Tibial nerve (tissue), 4 donors: ENCODE measurements around the gene SNX8.

Experiments
- CTCF ChIP-seq, 5 experiments: fragments of 200-600 bp in 3 of 5; fragments of 450-650 bp in 2 of 5; sonication (generic) in 3 of 5; IDR thresholded peaks; one replicate each; pipeline ENCODE4 v1.5.1; 2016 to 2019; ENCODE audit warnings: antibody characterized with exemption in 5 of 5, mild to moderate bottlenecking in 3 of 5, moderate library complexity in 2 of 5
- EP300 ChIP-seq, 2 donors: sonication (generic); formaldehyde crosslinking; IDR thresholded peaks; one replicate each; pipeline ENCODE4 v1.6.1; 2017; ENCODE audit warnings: antibody characterized with exemption in 2 of 2, mild to moderate bottlenecking in 1 of 2
- POLR2A ChIP-seq, 2 donors: fragments of 450-650 bp; IDR thresholded peaks; one replicate each; pipeline ENCODE4 v1.6.1; 2017; ENCODE audit warnings: antibody characterized with exemption in 2 of 2, mild to moderate bottlenecking in 2 of 2, moderate library complexity in 2 of 2

DNA sequence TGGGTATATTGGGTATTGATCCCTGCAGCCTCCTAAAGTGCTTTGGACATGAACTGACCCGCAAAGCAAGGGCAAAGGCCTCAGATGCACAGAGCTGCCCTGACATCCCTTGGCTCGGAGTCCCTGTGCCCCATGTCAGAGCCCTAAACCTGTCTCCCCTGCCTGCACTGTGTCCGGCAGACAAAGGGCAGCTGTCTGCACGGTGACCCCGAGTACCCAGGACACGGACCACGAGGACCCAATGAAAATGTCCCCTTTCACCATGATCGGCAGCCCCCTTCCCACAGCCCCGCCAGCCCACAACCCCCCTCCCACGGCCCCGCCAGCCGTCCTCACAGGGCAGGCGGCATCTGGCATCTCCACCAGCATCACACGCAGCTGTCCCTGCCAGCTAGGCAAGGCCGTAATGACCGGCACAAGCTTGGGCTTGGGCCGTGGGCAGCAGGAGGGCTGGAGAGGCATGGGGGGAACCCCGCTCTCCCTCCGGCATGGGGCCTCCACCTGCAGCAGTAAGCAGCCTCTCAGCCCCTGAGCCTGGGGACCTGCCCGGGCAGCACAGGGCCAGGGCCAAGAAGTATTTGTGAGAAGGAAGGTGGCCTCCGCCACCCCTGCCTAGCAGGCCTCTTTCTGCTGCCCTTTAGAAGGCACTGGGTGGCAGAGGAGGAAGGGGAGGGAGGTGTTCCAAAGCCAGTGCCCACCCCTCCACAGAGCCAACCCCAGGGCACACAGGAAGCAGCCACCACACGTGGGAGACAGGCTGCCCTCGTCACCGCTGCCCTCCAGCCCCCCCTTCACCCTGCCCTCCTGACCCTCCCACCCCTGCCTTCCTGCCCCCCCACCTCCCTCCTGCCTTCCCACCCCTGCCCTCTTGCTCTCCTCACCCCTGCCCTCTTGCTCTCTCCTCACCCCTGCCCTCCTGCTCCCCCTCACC, 62.1 kb downstream of the SNX8 start:
- TF ChIP-seq POLR2A (IDR thresholded peaks at IDR 0.05) (no peak), CTCF (IDR thresholded peaks at IDR 0.05) (no peak), EP300 (IDR thresholded peaks at IDR 0.05) (no peak)
